ENCODE measurements around the gene GALNT2.
A peak's percentile ranks its signal among the peaks of the same experiment; 100 is the strongest.

Gene GALNT2

GRCh38 chr1:230303822-230304221 lies 236.8 kb downstream of the GALNT2 start:
- no peaks in the 10 kb centered on the region for H3K27me3 ChIP-seq (ENCODE audit: insufficient read depth, poor library complexity, severe bottlenecking)
- TF ChIP-seq POLR2AphosphoS5 (IDR thresholded peaks at IDR 0.05; ENCODE audit: low read depth) = no peak
- peak; percentile 70 for TF ChIP-seq SPI1 (IDR thresholded peaks at IDR 0.05; ENCODE audit: borderline replicate concordance, low read depth)
- TF ChIP-seq, protein P1, sequence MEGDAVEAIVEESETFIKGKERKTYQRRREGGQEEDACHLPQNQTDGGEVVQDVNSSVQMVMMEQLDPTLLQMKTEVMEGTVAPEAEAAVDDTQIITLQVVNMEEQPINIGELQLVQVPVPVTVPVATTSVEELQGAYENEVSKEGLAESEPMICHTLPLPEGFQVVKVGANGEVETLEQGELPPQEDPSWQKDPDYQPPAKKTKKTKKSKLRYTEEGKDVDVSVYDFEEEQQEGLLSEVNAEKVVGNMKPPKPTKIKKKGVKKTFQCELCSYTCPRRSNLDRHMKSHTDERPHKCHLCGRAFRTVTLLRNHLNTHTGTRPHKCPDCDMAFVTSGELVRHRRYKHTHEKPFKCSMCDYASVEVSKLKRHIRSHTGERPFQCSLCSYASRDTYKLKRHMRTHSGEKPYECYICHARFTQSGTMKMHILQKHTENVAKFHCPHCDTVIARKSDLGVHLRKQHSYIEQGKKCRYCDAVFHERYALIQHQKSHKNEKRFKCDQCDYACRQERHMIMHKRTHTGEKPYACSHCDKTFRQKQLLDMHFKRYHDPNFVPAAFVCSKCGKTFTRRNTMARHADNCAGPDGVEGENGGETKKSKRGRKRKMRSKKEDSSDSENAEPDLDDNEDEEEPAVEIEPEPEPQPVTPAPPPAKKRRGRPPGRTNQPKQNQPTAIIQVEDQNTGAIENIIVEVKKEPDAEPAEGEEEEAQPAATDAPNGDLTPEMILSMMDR (IDR thresholded peaks at IDR 0.05; ENCODE audit: insufficient read depth, low read length) = no peak
- TF ChIP-seq GABPA (IDR thresholded peaks at IDR 0.05; ENCODE audit: low read depth) = no peak
- TF ChIP-seq, protein P2, sequence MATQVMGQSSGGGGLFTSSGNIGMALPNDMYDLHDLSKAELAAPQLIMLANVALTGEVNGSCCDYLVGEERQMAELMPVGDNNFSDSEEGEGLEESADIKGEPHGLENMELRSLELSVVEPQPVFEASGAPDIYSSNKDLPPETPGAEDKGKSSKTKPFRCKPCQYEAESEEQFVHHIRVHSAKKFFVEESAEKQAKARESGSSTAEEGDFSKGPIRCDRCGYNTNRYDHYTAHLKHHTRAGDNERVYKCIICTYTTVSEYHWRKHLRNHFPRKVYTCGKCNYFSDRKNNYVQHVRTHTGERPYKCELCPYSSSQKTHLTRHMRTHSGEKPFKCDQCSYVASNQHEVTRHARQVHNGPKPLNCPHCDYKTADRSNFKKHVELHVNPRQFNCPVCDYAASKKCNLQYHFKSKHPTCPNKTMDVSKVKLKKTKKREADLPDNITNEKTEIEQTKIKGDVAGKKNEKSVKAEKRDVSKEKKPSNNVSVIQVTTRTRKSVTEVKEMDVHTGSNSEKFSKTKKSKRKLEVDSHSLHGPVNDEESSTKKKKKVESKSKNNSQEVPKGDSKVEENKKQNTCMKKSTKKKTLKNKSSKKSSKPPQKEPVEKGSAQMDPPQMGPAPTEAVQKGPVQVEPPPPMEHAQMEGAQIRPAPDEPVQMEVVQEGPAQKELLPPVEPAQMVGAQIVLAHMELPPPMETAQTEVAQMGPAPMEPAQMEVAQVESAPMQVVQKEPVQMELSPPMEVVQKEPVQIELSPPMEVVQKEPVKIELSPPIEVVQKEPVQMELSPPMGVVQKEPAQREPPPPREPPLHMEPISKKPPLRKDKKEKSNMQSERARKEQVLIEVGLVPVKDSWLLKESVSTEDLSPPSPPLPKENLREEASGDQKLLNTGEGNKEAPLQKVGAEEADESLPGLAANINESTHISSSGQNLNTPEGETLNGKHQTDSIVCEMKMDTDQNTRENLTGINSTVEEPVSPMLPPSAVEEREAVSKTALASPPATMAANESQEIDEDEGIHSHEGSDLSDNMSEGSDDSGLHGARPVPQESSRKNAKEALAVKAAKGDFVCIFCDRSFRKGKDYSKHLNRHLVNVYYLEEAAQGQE (IDR thresholded peaks at IDR 0.05; ENCODE audit: insufficient replicate concordance, low read depth) = no peak
- peak in 1 of 2 experiments; percentile 23 for DNase-seq (ENCODE audit: low read depth in 1 of 2, low spot score in 1 of 2)
- no peak overlapping the region for H3K4me3 ChIP-seq (replicated peaks; ENCODE audit: insufficient read depth, low read length)
- no peak overlapping the region for H3K27ac ChIP-seq (replicated peaks)

GRCh38 chr1:230306169-230306568 lies 239.1 kb downstream of the GALNT2 start:
- H3K27ac ChIP-seq (replicated peaks) = no peak overlapping the region
- H3K4me3 ChIP-seq (replicated peaks; ENCODE audit: insufficient read depth, low read length) = no peak overlapping the region
- peak; percentile 15 to 35 for DNase-seq (ENCODE audit: low read depth in 1 of 2, low spot score in 1 of 2)
- H3K27me3 ChIP-seq (ENCODE audit: insufficient read depth, poor library complexity, severe bottlenecking) = no peaks in the 10 kb centered on the region
- TF ChIP-seq SPI1 (IDR thresholded peaks at IDR 0.05; ENCODE audit: borderline replicate concordance, low read depth) = no peak
- TF ChIP-seq, protein P2 (IDR thresholded peaks at IDR 0.05; ENCODE audit: insufficient replicate concordance, low read depth) = no peak
- TF ChIP-seq, protein P1 (IDR thresholded peaks at IDR 0.05; ENCODE audit: insufficient read depth, low read length) = no peak
- TF ChIP-seq POLR2AphosphoS5 (IDR thresholded peaks at IDR 0.05; ENCODE audit: low read depth) = no peak

- Histone ChIP-seq H3K4me3 (replicated peaks; ENCODE audit: insufficient read depth, low read length) (no peak overlapping the region), H3K27ac (replicated peaks) (no peak overlapping the region), H3K27me3 (ENCODE audit: insufficient read depth, poor library complexity, severe bottlenecking) (no peaks in the 10 kb centered on the region)
- no peak for DNase-seq (ENCODE audit: low read depth in 1 of 2, low spot score in 1 of 2)
- TF ChIP-seq GABPA (IDR thresholded peaks at IDR 0.05; ENCODE audit: low read depth) (no peak), POLR2AphosphoS5 (IDR thresholded peaks at IDR 0.05; ENCODE audit: low read depth) (no peak), SPI1 (IDR thresholded peaks at IDR 0.05; ENCODE audit: borderline replicate concordance, low read depth) (no peak)
- TF ChIP-seq, protein P1 (IDR thresholded peaks at IDR 0.05; ENCODE audit: insufficient read depth, low read length) = no peak
- TF ChIP-seq, protein P2 (IDR thresholded peaks at IDR 0.05; ENCODE audit: insufficient replicate concordance, low read depth) = no peak
These were observed 240.2 kb downstream of the GALNT2 start for GRCh38 chr1:230307213-230307612.
